HEK293 (cell line): ENCODE results near the gene STK32A.

ENCODE experiments used
- CTCF ChIA-PET: fragments of 350-600 bp; formaldehyde crosslinking; extraction: SDS; loops from one replicate; lab custom pipeline; 2021; ENCODE audit warnings: antibody characterized with exemption; lab: Yijun Ruan, JAX
- POLR2A ChIA-PET: fragments of 300-600 bp; formaldehyde crosslinking; extraction: SDS; loops from one replicate; lab custom pipeline; 2020; ENCODE audit warnings: antibody characterized with exemption, inconsistent platforms; lab: Yijun Ruan, JAX
- H3K27ac ChIP-seq: fragments of 200-500 bp; sonication (Bioruptor generic); 2 replicates; pipeline ENCODE4 v1.5.1; 2014; ENCODE audit warnings: low read depth, low read length, control low read depth, inconsistent platforms; ENCODE audit errors: extremely low read depth
- H3K36me3 ChIP-seq, 2 experiments: fragments of 200-500 bp in 1 of 2; sonication (Bioruptor generic) in 1 of 2; 1 replicate in 1 of 2; 2 replicates in 1 of 2; pipeline ENCODE4 v1.5.1; 2014 to 2017; ENCODE audit warnings: inconsistent platforms in 2 of 2, low read length in 2 of 2; ENCODE audit not compliant: control insufficient read depth in 2 of 2, insufficient read depth in 1 of 2
- H3K4me1 ChIP-seq: fragments of 200-500 bp; sonication (Bioruptor generic); 2 replicates; pipeline ENCODE4 v1.5.1; 2014; ENCODE audit warnings: mild to moderate bottlenecking, low read length, inconsistent platforms; ENCODE audit not compliant: control insufficient read depth, insufficient read depth
- H3K4me3 ChIP-seq: 2 replicates; pipeline ENCODE4 v1.5.1; 2011; ENCODE audit warnings: low read depth, mild to moderate bottlenecking, control low read depth, low read length, moderate library complexity
- H3K9me3 ChIP-seq: fragments of 200-500 bp; sonication (Bioruptor generic); 2 replicates; pipeline ENCODE4 v1.5.1; 2014; ENCODE audit warnings: low read depth, low read length, inconsistent platforms; ENCODE audit not compliant: control insufficient read depth, insufficient read depth
- HOXA7 ChIP-seq: sonication (generic); formaldehyde crosslinking; IDR thresholded peaks from 2 replicates; pipeline ENCODE4 v1.8.1; 2022; ENCODE audit warnings: missing genetic modification reagents, borderline replicate concordance
- HOXC10 ChIP-seq: sonication (generic); formaldehyde crosslinking; IDR thresholded peaks from 2 replicates; pipeline ENCODE4 v1.8.1; 2023; ENCODE audit warnings: mild to moderate bottlenecking, missing genetic modification reagents
- KLF1 ChIP-seq: fragments of 450-650 bp; formaldehyde crosslinking; IDR thresholded peaks from 2 replicates; pipeline ENCODE4 v1.5.1; 2016; ENCODE audit warnings: missing biosample characterization, missing genetic modification characterization
- OVOL3 ChIP-seq: fragments of 450-650 bp; formaldehyde crosslinking; IDR thresholded peaks from 2 replicates; pipeline ENCODE4 v1.5.1; 2016; ENCODE audit warnings: missing biosample characterization, missing genetic modification characterization
- ZFHX2 ChIP-seq: fragments of 450-650 bp; formaldehyde crosslinking; conservative IDR thresholded peaks from 2 replicates; pipeline ENCODE4 v1.5.1; 2016; ENCODE audit warnings: missing biosample characterization, missing genetic modification characterization
- ZNF114 ChIP-seq: fragments of 450-650 bp; formaldehyde crosslinking; IDR thresholded peaks from 2 replicates; pipeline ENCODE4 v1.5.0; 2017; ENCODE audit warnings: missing biosample characterization, missing genetic modification characterization
- ZNF138 ChIP-seq: fragments of 450-650 bp; formaldehyde crosslinking; IDR thresholded peaks from 2 replicates; pipeline ENCODE4 v1.5.1; 2016; ENCODE audit warnings: missing biosample characterization, missing genetic modification characterization, borderline replicate concordance
- ZNF416 ChIP-seq: fragments of 450-650 bp; formaldehyde crosslinking; IDR thresholded peaks from 2 replicates; pipeline ENCODE4 v1.5.1; 2016; ENCODE audit warnings: missing biosample characterization, missing genetic modification characterization
- ZNF521 ChIP-seq: fragments of 450-650 bp; formaldehyde crosslinking; IDR thresholded peaks from 2 replicates; pipeline ENCODE4 v1.5.1; 2017; ENCODE audit warnings: missing biosample characterization, mild to moderate bottlenecking, missing genetic modification characterization
- ZNF560 ChIP-seq: fragments of 450-650 bp; formaldehyde crosslinking; IDR thresholded peaks from 2 replicates; pipeline ENCODE4 v1.5.1; 2017; ENCODE audit warnings: missing biosample characterization, missing genetic modification characterization, borderline replicate concordance
- ZNF561 ChIP-seq: fragments of 450-650 bp; IDR thresholded peaks from 2 replicates; pipeline ENCODE4 v1.5.1; 2018; ENCODE audit warnings: missing biosample characterization, missing genetic modification characterization, borderline replicate concordance
- ZNF610 ChIP-seq: fragments of 450-650 bp; formaldehyde crosslinking; IDR thresholded peaks from 2 replicates; pipeline ENCODE4 v1.5.1; 2016; ENCODE audit warnings: missing biosample characterization, missing genetic modification characterization, borderline replicate concordance
- ZNF639 ChIP-seq: fragments of 450-650 bp; formaldehyde crosslinking; IDR thresholded peaks from 2 replicates; pipeline ENCODE4 v1.5.1; 2016; ENCODE audit warnings: missing biosample characterization, missing genetic modification characterization
- ZNF747 ChIP-seq: fragments of 450-650 bp; formaldehyde crosslinking; IDR thresholded peaks from 2 replicates; pipeline ENCODE4 v1.5.1; 2016; ENCODE audit warnings: missing biosample characterization, missing genetic modification characterization
- TF ChIP-seq, protein P1 (sequence below): fragments of 450-650 bp; formaldehyde crosslinking; IDR thresholded peaks from 2 replicates; pipeline ENCODE4 v1.5.1; 2017; ENCODE audit warnings: missing biosample characterization, missing genetic modification characterization
- TF ChIP-seq, protein P2 (sequence below): fragments of 450-650 bp; formaldehyde crosslinking; IDR thresholded peaks from 2 replicates; pipeline ENCODE4 v1.5.1; 2016; ENCODE audit warnings: missing biosample characterization, missing genetic modification characterization
- TF ChIP-seq, protein P3 (sequence below): fragments of 450-650 bp; formaldehyde crosslinking; IDR thresholded peaks from 2 replicates; pipeline ENCODE4 v1.5.1; 2017; ENCODE audit warnings: missing biosample characterization, missing genetic modification characterization

STK32A gene

GRCh38 chr5:147373328-147373727 is 138.5 kb downstream of the STK32A start:
- CTCF ChIA-PET = interaction anchor here (0.7 to 2.5 kb wide), 3 partner anchors 149 to 205 kb away, joined by 3 to 14 read pairs (median 8); no protein-coding TSS in a partner anchor
- no peak for TF ChIP-seq ZNF610
- TF ChIP-seq ZNF639 = no peak
- no peak for TF ChIP-seq ZNF138 (tag by site-specific recombination)
- TF ChIP-seq ZNF521 (tag by site-specific recombination) = no peak
- no peak for TF ChIP-seq KLF1 (tag by site-specific recombination)
- POLR2A ChIA-PET = no interaction called here
- Histone ChIP-seq H3K36me3 (no peaks in the 10 kb centered on the region), H3K4me1 (no peaks in the 10 kb centered on the region), H3K27ac (no peak overlapping the region), H3K9me3 (no peaks in the 10 kb centered on the region), H3K4me3 (no peak overlapping the region)

DNA sequence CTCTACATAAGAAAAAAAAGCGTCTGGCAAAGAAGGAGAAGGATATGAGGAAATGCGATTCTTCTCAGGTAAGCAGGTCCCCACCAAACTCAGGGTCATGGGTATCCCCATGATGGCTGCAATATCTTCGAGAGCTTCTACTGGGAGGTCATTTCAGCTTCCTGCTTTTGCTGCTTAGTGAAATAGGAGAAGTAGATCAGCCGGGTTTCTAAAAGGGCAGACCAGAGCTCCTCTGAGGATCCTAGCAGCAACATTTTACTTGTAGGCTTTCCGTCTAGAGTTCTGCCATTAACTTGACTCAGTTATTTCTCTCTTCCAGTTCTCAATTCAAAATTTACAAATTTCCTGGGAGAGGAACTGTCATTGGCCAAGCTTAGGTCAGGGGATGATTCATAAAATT is 140.3 kb downstream of the STK32A start:
- TF ChIP-seq ZNF747 (tag by site-specific recombination) (no peak), OVOL3 (tag by site-specific recombination) (no peak), ZNF416 (no peak), HOXA7 (CRISPR knock-in tag) (no peak), ZNF561 (tag by site-specific recombination) (no peak), ZNF560 (no peak), ZNF114 (tag by site-specific recombination) (no peak), HOXC10 (CRISPR knock-in tag) (no peak), ZFHX2 (tag by site-specific recombination) (no peak)
- TF ChIP-seq, protein P1, sequence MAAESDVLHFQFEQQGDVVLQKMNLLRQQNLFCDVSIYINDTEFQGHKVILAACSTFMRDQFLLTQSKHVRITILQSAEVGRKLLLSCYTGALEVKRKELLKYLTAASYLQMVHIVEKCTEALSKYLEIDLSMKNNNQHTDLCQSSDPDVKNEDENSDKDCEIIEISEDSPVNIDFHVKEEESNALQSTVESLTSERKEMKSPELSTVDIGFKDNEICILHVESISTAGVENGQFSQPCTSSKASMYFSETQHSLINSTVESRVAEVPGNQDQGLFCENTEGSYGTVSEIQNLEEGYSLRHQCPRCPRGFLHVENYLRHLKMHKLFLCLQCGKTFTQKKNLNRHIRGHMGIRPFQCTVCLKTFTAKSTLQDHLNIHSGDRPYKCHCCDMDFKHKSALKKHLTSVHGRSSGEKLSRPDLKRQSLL (tag by site-specific recombination) = no peak
- TF ChIP-seq, protein P2, sequence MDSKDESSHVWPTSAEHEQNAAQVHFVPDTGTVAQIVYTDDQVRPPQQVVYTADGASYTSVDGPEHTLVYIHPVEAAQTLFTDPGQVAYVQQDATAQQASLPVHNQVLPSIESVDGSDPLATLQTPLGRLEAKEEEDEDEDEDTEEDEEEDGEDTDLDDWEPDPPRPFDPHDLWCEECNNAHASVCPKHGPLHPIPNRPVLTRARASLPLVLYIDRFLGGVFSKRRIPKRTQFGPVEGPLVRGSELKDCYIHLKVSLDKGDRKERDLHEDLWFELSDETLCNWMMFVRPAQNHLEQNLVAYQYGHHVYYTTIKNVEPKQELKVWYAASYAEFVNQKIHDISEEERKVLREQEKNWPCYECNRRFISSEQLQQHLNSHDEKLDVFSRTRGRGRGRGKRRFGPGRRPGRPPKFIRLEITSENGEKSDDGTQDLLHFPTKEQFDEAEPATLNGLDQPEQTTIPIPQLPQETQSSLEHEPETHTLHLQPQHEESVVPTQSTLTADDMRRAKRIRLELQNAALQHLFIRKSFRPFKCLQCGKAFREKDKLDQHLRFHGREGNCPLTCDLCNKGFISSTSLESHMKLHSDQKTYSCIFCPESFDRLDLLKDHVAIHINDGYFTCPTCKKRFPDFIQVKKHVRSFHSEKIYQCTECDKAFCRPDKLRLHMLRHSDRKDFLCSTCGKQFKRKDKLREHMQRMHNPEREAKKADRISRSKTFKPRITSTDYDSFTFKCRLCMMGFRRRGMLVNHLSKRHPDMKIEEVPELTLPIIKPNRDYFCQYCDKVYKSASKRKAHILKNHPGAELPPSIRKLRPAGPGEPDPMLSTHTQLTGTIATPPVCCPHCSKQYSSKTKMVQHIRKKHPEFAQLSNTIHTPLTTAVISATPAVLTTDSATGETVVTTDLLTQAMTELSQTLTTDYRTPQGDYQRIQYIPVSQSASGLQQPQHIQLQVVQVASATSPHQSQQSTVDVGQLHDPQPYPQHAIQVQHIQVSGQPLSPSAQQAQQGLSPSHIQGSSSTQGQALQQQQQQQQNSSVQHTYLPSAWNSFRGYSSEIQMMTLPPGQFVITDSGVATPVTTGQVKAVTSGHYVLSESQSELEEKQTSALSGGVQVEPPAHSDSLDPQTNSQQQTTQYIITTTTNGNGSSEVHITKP (tag by site-specific recombination) = no peak
- TF ChIP-seq, protein P3, sequence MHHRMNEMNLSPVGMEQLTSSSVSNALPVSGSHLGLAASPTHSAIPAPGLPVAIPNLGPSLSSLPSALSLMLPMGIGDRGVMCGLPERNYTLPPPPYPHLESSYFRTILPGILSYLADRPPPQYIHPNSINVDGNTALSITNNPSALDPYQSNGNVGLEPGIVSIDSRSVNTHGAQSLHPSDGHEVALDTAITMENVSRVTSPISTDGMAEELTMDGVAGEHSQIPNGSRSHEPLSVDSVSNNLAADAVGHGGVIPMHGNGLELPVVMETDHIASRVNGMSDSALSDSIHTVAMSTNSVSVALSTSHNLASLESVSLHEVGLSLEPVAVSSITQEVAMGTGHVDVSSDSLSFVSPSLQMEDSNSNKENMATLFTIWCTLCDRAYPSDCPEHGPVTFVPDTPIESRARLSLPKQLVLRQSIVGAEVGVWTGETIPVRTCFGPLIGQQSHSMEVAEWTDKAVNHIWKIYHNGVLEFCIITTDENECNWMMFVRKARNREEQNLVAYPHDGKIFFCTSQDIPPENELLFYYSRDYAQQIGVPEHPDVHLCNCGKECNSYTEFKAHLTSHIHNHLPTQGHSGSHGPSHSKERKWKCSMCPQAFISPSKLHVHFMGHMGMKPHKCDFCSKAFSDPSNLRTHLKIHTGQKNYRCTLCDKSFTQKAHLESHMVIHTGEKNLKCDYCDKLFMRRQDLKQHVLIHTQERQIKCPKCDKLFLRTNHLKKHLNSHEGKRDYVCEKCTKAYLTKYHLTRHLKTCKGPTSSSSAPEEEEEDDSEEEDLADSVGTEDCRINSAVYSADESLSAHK = no peak
- Histone ChIP-seq H3K36me3 (no peaks in the 10 kb centered on the region), H3K27ac (no peak overlapping the region), H3K9me3 (no peaks in the 10 kb centered on the region), H3K4me3 (no peak overlapping the region), H3K4me1 (no peaks in the 10 kb centered on the region)
- ChIA-PET POLR2A (no interaction called here), CTCF (no interaction called here)
